ENCODE results near the gene NEK2. TPM values are rescaled to one million over a fixed set of nuclear protein-coding genes. Genes with fewer than 3 reads are reported as not detected.
A peak's percentile ranks its signal among the peaks of the same experiment; 100 is the strongest.
"Not testable (repeated sequence)": the region's sequence is repeated elsewhere in the genome, so short reads cannot be mapped to it uniquely, and the experiment has no call there.

The NEK2 gene
- total and polyA plus RNA-seq, 8 donors, result 0.05 to 0.55 (median 0.24) TPM; not detected in 2

DNA sequence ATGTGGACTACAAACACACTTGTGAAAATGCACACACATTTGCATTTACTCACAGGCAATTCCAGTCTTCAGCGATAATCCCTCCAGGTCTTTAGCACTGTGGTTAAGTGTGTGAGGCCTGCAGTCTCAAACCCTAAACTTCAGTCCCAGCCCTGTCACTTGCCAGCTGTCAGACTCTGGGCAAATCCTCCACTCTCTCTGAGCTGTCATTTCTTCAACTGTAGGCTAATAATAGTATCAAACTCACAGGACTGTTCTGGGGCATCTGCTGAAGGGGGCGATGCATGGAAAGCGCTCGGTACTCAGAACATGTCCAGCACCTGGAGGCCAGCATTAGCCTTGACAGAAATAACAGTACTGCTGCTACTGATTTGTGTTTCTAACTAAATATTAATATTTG lies 48.2 kb downstream of the NEK2 start:
- no peak for FAIRE-seq

DNA sequence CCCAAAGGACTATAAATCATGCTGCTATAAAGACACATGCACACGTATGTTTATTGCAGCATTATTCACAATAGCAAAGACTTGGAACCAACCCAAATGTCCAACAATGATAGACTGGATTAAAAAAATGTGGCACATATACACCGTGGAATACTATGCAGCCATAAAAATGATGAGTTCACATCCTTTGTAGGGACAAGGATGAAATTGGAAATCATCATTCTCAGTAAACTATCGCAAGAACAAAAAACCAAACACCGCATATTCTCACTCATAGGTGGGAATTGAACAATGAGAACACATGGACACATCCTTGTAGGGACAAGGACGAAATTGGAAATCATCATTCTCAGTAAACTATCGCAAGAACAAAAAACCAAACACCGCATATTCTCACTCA lies 49.6 kb downstream of the NEK2 start:
- H3K27me3 ChIP-seq; DNase-seq; intact Hi-C loops (cut with DNase I); H3K4me1 ChIP-seq; H3K27ac ChIP-seq; H3K36me3 ChIP-seq; H3K4me3 ChIP-seq; ATAC-seq; FAIRE-seq; H3K9me3 ChIP-seq: not testable (repeated sequence)
- 96 to 97% methylated on average over 6 of the region's 7 CpGs for WGBS, 2 donors

More for the DNA sequence above, 48.2 kb downstream of the NEK2 start:
- peaks cover 3 to 4% (median 4%) of the 10 kb centered on the region in 3 donors for H3K4me1 ChIP-seq
- ATAC-seq (no peak), DNase-seq (no peak)
- intact Hi-C loops (cut with DNase I), result no loop called here
- H3K36me3 ChIP-seq, result no peaks in the 10 kb centered on the region
- no peaks in the 10 kb centered on the region for H3K27me3 ChIP-seq
- WGBS, 2 donors, result 92 to 94% methylated on average over 4 of the region's 4 CpGs
- TF ChIP-seq, protein P1, sequence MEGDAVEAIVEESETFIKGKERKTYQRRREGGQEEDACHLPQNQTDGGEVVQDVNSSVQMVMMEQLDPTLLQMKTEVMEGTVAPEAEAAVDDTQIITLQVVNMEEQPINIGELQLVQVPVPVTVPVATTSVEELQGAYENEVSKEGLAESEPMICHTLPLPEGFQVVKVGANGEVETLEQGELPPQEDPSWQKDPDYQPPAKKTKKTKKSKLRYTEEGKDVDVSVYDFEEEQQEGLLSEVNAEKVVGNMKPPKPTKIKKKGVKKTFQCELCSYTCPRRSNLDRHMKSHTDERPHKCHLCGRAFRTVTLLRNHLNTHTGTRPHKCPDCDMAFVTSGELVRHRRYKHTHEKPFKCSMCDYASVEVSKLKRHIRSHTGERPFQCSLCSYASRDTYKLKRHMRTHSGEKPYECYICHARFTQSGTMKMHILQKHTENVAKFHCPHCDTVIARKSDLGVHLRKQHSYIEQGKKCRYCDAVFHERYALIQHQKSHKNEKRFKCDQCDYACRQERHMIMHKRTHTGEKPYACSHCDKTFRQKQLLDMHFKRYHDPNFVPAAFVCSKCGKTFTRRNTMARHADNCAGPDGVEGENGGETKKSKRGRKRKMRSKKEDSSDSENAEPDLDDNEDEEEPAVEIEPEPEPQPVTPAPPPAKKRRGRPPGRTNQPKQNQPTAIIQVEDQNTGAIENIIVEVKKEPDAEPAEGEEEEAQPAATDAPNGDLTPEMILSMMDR (IDR thresholded peaks at IDR 0.05), result no peak
- no peak overlapping the region for H3K4me3 ChIP-seq
- H3K9me3 ChIP-seq, result no peaks in the 10 kb centered on the region
- H3K27ac ChIP-seq, result no peak overlapping the region

DNA sequence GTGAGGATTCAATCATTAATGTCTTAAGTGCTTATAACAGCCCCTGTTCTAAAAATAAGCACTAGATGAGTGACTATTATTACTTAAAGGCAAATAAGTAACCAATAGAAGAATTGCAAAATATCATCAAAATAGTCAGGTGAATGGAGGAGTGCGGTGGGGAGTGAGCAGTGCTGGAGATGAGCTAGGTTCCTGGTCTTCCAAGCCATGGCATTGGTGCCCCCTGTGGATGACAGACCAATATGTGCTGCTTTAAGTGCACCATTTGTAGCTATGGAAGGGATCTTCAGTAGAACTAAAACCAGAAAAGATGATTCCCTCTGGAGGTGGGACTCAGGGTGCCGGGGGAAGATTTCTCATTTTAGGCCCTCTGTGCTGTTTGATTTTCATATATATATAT lies 50.4 kb downstream of the NEK2 start:
- no peaks in the 10 kb centered on the region for H3K4me1 ChIP-seq
- peak in 3 of 4 donors; percentile 43 to 66 (median 52) for ATAC-seq
- intact Hi-C loops (cut with DNase I), result no loop called here
- H3K36me3 ChIP-seq, result no peaks in the 10 kb centered on the region
- H3K4me3 ChIP-seq, result no peak overlapping the region
- FAIRE-seq, result no peak
- WGBS, 2 donors, result 88 to 95% methylated on average over 2 of the region's 2 CpGs
- H3K9me3 ChIP-seq, result no peaks in the 10 kb centered on the region
- no peak for DNase-seq
- H3K27ac ChIP-seq, result no peak overlapping the region
- TF ChIP-seq, protein P1 (IDR thresholded peaks at IDR 0.05), result no peak
- H3K27me3 ChIP-seq, result no peaks in the 10 kb centered on the region

DNA sequence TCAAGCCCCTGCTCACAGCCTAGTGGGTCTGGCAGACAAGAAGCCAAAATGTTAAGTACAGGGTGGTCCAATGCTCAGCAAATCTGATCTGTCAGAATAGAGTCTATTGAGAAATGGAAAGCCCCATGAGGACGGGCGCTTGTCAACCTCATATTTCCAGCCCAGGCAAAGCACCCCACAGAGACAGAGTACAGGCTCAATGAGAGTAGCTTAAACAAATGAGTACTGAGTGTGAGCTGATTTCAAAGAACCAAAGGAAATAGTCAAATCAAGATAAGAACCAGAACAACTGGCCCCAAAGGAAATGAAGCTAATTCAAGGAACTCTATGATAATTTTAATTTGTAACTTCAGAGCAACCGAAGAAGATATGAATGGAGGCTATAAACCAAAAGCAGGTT lies 51.9 kb downstream of the NEK2 start:
- no peaks in the 10 kb centered on the region for H3K9me3 ChIP-seq
- TF ChIP-seq, protein P1 (IDR thresholded peaks at IDR 0.05), result no peak
- FAIRE-seq, result no peak
- no peaks in the 10 kb centered on the region for H3K27me3 ChIP-seq
- H3K27ac ChIP-seq, result no peak overlapping the region
- no peaks in the 10 kb centered on the region for H3K36me3 ChIP-seq
- intact Hi-C loops (cut with DNase I), result no loop called here
- ATAC-seq, result no peak
- H3K4me3 ChIP-seq, result no peak overlapping the region
- no peaks in the 10 kb centered on the region for H3K4me1 ChIP-seq
- no peak for DNase-seq
- WGBS, 2 donors, result 87 to 92% methylated on average over 3 of the region's 3 CpGs

DNA sequence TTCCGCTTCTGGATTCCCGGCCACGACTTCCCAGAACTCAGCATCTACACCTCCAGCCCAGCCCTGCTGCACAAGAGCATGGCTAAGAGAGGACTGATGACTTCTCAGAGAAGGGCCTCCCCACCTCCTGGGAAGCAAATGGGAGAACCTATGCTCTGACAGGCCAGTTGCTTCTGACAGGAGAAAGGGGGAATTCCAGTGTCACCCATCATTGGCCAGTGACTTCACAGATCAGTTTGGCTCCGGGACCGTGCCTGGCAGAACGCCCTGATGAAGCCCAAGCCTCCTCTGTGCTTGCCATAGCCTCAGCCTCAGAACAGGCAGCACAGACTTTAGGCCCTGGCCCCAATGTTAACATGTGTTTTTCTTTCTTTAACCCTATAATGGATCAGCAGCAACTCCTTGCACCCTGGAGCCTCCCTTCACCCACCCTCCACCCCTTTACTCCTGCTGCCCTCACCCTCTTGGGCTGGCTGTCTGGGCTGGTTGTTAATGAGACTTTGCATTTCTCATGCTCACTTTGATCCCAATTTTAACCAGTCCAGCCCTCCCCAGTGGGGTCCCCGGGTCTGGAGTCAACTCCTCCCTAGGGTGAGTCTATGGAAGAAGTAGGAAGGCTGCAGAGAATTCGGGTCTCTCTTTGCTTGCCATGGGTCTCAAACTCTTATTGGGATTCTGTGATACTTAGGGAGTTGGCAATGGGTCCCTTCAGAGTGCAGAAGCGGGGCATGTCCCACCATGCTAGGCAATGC lies 53.8 kb downstream of the NEK2 start:
- FAIRE-seq (no peak), DNase-seq (peak in 1 of 6 donors; percentile 43), ATAC-seq (peak in 3 of 4 donors; percentile 58 to 76 (median 59))
- TF ChIP-seq, protein P1 (IDR thresholded peaks at IDR 0.05), result no peak
- intact Hi-C loops (cut with DNase I), result no loop called here
- WGBS, 2 donors, result 67 to 69% methylated on average over 9 of the region's 9 CpGs
- Histone ChIP-seq H3K4me1 (no peaks in the 10 kb centered on the region), H3K36me3 (no peaks in the 10 kb centered on the region), H3K27me3 (no peaks in the 10 kb centered on the region), H3K4me3 (no peak overlapping the region), H3K27ac (no peak overlapping the region), H3K9me3 (no peaks in the 10 kb centered on the region)
